ENCODE measurements around the gene KL.

- TF ChIP-seq YY1 (IDR thresholded peaks at IDR 0.05; ENCODE audit: low read depth) (no peak), RAD21 (IDR thresholded peaks at IDR 0.05; ENCODE audit: low read depth) (no peak), TCF12 (IDR thresholded peaks at IDR 0.05; ENCODE audit: low read depth) (no peak)
These were observed 93.1 kb downstream of the KL start for GRCh38 chr13:33109271-33109697.

All from Ishikawa (cell line).